Large intestine (tissue), 3 donors: Measurements from ENCODE around the gene ZNF213. TPM values are rescaled to one million over a fixed set of nuclear protein-coding genes. Genes with fewer than 3 reads are reported as not detected.
A peak's percentile ranks its signal among the peaks of the same experiment; 100 is the strongest.

Source experiments
- DNase-seq, 2 donors: peaks; one replicate each; pipeline versions ENCODE4 v3.0.0 to v3.0.0-alpha.2; 2013
- H3K27ac ChIP-seq: one replicate; pipeline ENCODE4 v1.5.1; 2013; ENCODE audit warnings: low read length
- H3K27me3 ChIP-seq: 2 replicates; pipeline ENCODE4 v1.6.1; 2013; ENCODE audit warnings: low read length; ENCODE audit not compliant: control insufficient read depth, insufficient read depth
- H3K36me3 ChIP-seq: 2 replicates; pipeline ENCODE4 v1.6.1; 2013; ENCODE audit warnings: low read length; ENCODE audit not compliant: control insufficient read depth, insufficient read depth
- H3K4me1 ChIP-seq: one replicate; pipeline ENCODE4 v1.6.1; 2013; ENCODE audit warnings: low read length; ENCODE audit not compliant: control insufficient read depth, insufficient read depth
- H3K4me3 ChIP-seq: one replicate; pipeline ENCODE4 v1.5.1; 2013; ENCODE audit warnings: low read length
- H3K9me3 ChIP-seq: one replicate; pipeline ENCODE4 v1.6.1; 2013; ENCODE audit warnings: mild to moderate bottlenecking, low read depth, low read length, moderate library complexity; ENCODE audit not compliant: control insufficient read depth
- WGBS: methylation state at CpG from one replicate; pipeline ENCODE4 v1.1.5; 2013; ENCODE audit warnings: low lambda C conversion rate; ENCODE audit not compliant: insufficient coverage; 5-methylcytosine and 5-hydroxymethylcytosine counted together
- polyA plus RNA-seq: library from polyadenylated mRNA; unstranded; fragments of 120-200 nt; gene quantifications from one replicate; pipeline ENCODE4 v1.2.1, GENCODE V29; 2013

ZNF213 gene
- polyA plus RNA-seq, 1 donor: 11.6 TPM

- Histone ChIP-seq H3K27me3 (no peaks in the 10 kb centered on the region), H3K27ac (no peak overlapping the region), H3K4me1 (peaks cover 6% of the 10 kb centered on the region), H3K9me3 (no peaks in the 10 kb centered on the region), H3K4me3 (no peak overlapping the region), H3K36me3 (peaks cover 57% of the 10 kb centered on the region)
- no peak for DNase-seq
- no CpG with 5 or more reads among the region's 20 CpGs for WGBS
Observed at GRCh38 chr16:3118846-3119245, 16.0 kb upstream of the ZNF213 start.

- H3K27ac ChIP-seq: no peak overlapping the region
- WGBS: no CpG with 5 or more reads among the region's 33 CpGs
- peaks cover 57% of the 10 kb centered on the region for H3K36me3 ChIP-seq
- no peaks in the 10 kb centered on the region for H3K27me3 ChIP-seq
- H3K4me1 ChIP-seq: peaks cover 6% of the 10 kb centered on the region
- no peak for DNase-seq
- no peak overlapping the region for H3K4me3 ChIP-seq
- H3K9me3 ChIP-seq: no peaks in the 10 kb centered on the region
Observed at GRCh38 chr16:3119286-3119685, 15.5 kb upstream of the ZNF213 start.

DNA sequence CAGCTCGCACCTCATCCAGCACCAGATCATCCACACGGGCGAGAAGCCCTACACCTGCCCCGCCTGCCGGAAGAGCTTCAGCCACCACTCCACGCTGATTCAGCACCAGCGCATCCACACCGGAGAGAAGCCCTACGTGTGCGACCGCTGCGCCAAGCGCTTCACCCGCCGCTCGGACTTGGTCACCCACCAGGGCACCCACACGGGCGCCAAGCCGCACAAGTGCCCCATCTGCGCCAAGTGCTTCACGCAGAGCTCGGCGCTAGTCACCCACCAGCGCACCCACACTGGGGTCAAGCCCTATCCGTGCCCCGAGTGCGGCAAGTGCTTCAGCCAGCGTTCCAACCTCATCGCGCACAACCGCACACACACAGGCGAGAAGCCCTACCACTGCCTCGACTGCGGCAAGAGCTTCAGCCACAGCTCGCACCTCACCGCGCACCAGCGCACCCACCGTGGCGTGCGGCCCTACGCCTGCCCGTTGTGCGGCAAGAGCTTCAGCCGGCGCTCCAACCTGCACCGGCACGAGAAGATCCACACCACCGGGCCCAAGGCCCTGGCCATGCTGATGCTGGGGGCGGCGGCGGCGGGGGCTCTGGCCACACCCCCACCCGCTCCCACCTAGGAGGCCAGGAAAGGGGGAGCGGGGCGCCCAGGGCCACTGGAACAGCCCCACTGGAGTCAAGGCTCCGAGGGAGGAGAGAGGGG, 15.0 kb upstream of the ZNF213 start:
- Histone ChIP-seq H3K27me3 (no peaks in the 10 kb centered on the region), H3K9me3 (no peaks in the 10 kb centered on the region), H3K36me3 (peaks cover 53% of the 10 kb centered on the region), H3K4me3 (no peak overlapping the region), H3K27ac (no peak overlapping the region), H3K4me1 (peaks cover 6% of the 10 kb centered on the region)
- no CpG with 5 or more reads among the region's 57 CpGs for WGBS
- no peak for DNase-seq

GRCh38 chr16:3120435-3120834, 14.4 kb upstream of the ZNF213 start:
- no peaks in the 10 kb centered on the region for H3K9me3 ChIP-seq
- peaks cover 6% of the 10 kb centered on the region for H3K4me1 ChIP-seq
- no peak overlapping the region for H3K4me3 ChIP-seq
- H3K27me3 ChIP-seq: no peaks in the 10 kb centered on the region
- no CpG with 5 or more reads among the region's 16 CpGs for WGBS
- peaks cover 48% of the 10 kb centered on the region for H3K36me3 ChIP-seq
- H3K27ac ChIP-seq: no peak overlapping the region
- no peak for DNase-seq

DNA sequence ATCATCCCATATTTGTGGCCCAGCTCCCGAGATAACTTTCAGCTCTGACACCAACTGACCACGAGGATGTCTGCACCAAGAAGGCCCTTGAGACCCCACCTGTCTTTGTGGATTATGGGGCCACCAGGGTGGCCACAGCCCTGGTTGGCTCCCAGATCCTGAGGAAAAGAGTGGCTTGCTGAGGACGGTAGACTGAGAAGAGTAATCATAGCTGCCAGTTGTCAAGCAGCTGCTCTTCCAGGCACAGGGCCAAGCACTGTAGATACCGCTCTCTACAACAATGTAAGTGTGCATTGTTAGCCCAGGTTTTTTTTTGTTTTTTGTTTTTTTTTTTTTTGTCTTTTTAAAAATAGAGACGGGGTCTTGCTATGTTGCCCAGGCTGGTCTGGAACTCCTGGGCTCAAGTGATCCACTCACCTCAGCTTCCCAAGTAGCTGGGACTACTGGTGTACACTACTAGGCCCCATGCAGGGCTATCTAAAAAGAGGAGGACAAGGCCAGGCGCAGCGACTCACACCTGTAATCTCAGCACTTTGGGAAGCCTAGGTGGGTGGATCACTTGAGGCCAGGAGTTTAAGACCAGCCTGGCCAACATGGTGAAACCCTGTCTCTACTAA, 12.9 kb upstream of the ZNF213 start:
- H3K4me1 ChIP-seq: peaks cover 6% of the 10 kb centered on the region
- H3K9me3 ChIP-seq: no peaks in the 10 kb centered on the region
- no peak overlapping the region for H3K4me3 ChIP-seq
- 86% methylated on average over 1 of the region's 7 CpGs for WGBS
- DNase-seq: no peak
- H3K27me3 ChIP-seq: no peaks in the 10 kb centered on the region
- no peak overlapping the region for H3K27ac ChIP-seq
- H3K36me3 ChIP-seq: peaks cover 35% of the 10 kb centered on the region

DNA sequence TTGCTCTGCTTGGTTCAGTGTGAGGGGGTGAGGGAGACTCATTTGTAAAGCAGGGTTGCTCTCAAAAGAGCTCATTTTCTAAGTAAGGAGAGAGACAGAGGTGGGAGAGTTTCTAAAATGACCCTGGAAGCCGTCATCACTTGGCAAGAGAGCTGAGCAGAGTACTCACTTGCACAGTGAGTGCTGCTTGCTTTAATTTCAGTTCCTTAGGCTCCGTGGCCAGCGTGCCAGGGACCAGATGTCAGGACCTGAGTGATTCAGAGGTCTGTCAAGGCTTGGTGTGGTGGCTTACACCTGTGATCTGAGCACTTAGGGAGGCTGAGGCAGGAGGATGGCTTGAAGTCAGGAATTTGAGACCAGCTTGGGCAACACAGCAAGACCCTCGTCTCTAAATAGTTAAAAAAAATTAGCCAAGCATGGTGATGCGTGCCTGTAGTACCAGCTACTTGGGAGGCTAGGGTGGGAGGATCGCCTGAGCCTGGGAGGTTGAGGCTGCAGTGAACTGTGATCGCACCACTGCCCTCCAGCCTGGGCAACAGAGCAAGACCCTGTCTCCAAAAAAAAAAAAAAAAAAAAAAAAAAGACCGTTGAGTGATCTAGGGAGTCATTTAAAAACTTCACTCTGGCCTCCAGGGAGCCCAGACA, 11.8 kb upstream of the ZNF213 start:
- Histone ChIP-seq H3K4me1 (peaks cover 6% of the 10 kb centered on the region), H3K27me3 (no peaks in the 10 kb centered on the region), H3K9me3 (no peaks in the 10 kb centered on the region), H3K4me3 (no peak overlapping the region), H3K27ac (no peak overlapping the region), H3K36me3 (peaks cover 33% of the 10 kb centered on the region)
- no peak for DNase-seq
- 60% methylated on average over 2 of the region's 8 CpGs for WGBS

DNA sequence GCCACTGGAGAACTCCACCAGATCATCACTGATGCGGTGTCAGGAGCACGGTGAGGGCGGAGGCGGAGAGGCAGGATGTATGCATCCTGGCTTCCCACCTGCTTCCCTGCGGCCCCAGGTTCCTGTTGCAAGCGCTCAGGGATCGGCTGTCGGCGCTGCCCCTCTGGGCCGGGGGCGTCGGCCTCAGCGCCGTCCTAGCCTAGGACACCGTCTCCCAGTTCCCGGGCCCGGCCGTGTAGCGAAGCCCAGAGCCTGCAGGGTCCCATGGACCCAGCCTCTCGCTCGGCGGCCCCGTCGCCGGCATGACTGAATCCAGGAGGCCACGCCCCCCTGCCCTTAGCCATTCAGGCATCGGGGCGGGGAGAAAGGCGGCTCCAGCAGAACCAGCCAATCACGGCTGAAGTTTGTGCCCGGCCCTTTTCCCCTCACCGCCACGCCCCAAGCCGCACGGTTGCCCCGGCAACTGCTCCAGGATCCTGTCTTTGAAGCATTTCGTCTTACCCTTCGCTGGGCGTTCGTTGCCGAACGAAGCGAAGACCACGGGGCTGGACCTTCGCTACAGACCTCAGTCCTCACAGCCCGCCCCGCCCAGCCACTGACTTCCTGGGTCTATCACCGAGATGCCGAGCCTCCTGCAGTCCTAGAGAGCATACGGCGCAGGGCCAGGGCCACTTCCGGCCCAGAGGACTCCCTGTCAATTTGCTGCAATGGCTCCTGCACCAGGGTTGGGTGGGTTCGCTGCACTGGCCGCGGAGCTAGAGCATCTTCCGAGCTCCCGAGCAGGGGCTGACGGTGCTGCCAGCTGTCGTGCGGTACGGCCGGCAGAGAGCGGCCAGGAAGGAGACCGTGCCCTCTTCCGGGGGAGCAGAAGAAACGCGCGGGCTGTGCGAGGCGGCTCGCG, 10.6 kb upstream of the ZNF213 start:
- peaks cover 24% of the 10 kb centered on the region for H3K36me3 ChIP-seq
- no peaks in the 10 kb centered on the region for H3K27me3 ChIP-seq
- H3K4me1 ChIP-seq: peaks cover 8% of the 10 kb centered on the region
- H3K9me3 ChIP-seq: no peaks in the 10 kb centered on the region
- H3K4me3 ChIP-seq: peak overlapping the region; percentile 80
- no CpG with 5 or more reads among the region's 72 CpGs for WGBS
- peak; percentile 95 to 96 for DNase-seq
- peak overlapping the region; percentile 67 for H3K27ac ChIP-seq

DNA sequence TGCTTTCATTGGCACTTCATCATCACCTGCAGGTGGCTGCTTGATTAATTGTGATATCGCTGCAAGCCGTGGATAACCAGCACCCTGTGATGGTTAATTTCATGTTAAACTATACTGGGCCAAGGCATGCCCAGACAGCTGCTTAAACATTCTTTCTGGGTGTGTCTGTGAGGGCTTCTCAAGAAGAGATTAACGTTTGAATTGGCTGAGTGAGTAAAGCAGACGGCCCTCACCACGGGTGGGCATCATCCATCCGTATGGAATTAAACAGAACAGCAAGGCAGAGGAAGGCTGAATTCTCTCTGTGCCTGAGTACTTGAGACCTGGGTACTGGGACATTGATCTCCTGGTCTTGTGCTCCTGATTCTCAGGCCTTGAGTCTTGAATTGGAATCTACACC, 7.1 kb upstream of the ZNF213 start:
- Histone ChIP-seq H3K27me3 (no peaks in the 10 kb centered on the region), H3K36me3 (peaks cover 9% of the 10 kb centered on the region), H3K9me3 (no peaks in the 10 kb centered on the region), H3K4me1 (peaks cover 12% of the 10 kb centered on the region), H3K4me3 (no peak overlapping the region), H3K27ac (no peak overlapping the region)
- no peak for DNase-seq
- WGBS: no CpG with 5 or more reads among the region's 6 CpGs

GRCh38 chr16:3129137-3130131, 5.4 kb upstream of the ZNF213 start:
- H3K4me1 ChIP-seq: peaks cover 12% of the 10 kb centered on the region
- H3K36me3 ChIP-seq: peaks cover 9% of the 10 kb centered on the region
- peak; percentile 80 to 85 for DNase-seq
- H3K27me3 ChIP-seq: no peaks in the 10 kb centered on the region
- H3K9me3 ChIP-seq: no peaks in the 10 kb centered on the region
- WGBS: 8% methylated on average over 2 of the region's 28 CpGs
- peak overlapping the region; percentile 23 for H3K4me3 ChIP-seq
- peak overlapping the region; percentile 38 for H3K27ac ChIP-seq
